HepG2 (cell line): ENCODE results near the gene ZNF451. TPM values are rescaled to one million over a fixed set of nuclear protein-coding genes. Genes with fewer than 3 reads are reported as not detected.
A peak's percentile ranks its signal among the peaks of the same experiment; 100 is the strongest.

Source experiments
- CAMTA2 ChIP-seq: sonication (generic); formaldehyde crosslinking; IDR thresholded peaks from 2 replicates; pipeline ENCODE4 v1.4.0; 2020; ENCODE audit warnings: mild to moderate bottlenecking, missing genetic modification reagents, borderline replicate concordance
- CBX1 ChIP-seq: IDR thresholded peaks from one replicate; pipeline ENCODE4 v1.6.1; 2016; ENCODE audit warnings: antibody characterized with exemption, low read depth
- CENPT ChIP-seq: sonication (generic); formaldehyde crosslinking; IDR thresholded peaks from 2 replicates; pipeline ENCODE4 v1.8.0; 2022; ENCODE audit warnings: low read depth, mild to moderate bottlenecking, moderate library complexity, missing genetic modification reagents
- CHCHD3 ChIP-seq: sonication (generic); formaldehyde crosslinking; IDR thresholded peaks from 2 replicates; pipeline ENCODE4 v1.8.0; 2022; ENCODE audit warnings: mild to moderate bottlenecking, missing genetic modification reagents, moderate library complexity
- HIVEP1 ChIP-seq: sonication (generic); formaldehyde crosslinking; IDR thresholded peaks from 2 replicates; pipeline ENCODE4 v1.4.0; 2020; ENCODE audit warnings: mild to moderate bottlenecking, missing genetic modification reagents
- MATR3 ChIP-seq: sonication (generic); formaldehyde crosslinking; IDR thresholded peaks from 2 replicates; pipeline ENCODE4 v1.4.0; 2020; ENCODE audit warnings: missing genetic modification reagents
- MBD4 ChIP-seq: IDR thresholded peaks from 2 replicates; pipeline ENCODE4 v1.6.1; 2012; ENCODE audit warnings: low read length, inconsistent platforms, borderline replicate concordance
- MYPOP ChIP-seq: sonication (generic); formaldehyde crosslinking; IDR thresholded peaks from 2 replicates; pipeline ENCODE4 v1.8.1; 2023; ENCODE audit warnings: mild to moderate bottlenecking, moderate library complexity, missing genetic modification reagents
- PHF5A ChIP-seq: IDR thresholded peaks from one replicate; pipeline ENCODE4 v1.6.1; 2018; ENCODE audit warnings: low read depth, missing genetic modification reagents; ENCODE audit not compliant: unreplicated experiment
- RAD51 ChIP-seq: fragments of 450-650 bp; IDR thresholded peaks from 2 replicates; pipeline ENCODE4 v1.6.1; 2016; ENCODE audit warnings: borderline replicate concordance
- SIX1 ChIP-seq: sonication (generic); formaldehyde crosslinking; IDR thresholded peaks from 2 replicates; pipeline ENCODE4 v1.4.0; 2020; ENCODE audit warnings: missing genetic modification reagents, borderline replicate concordance
- SMAD3 ChIP-seq: sonication (generic); formaldehyde crosslinking; IDR thresholded peaks from 2 replicates; pipeline ENCODE4 v1.4.0; 2020; ENCODE audit warnings: missing genetic modification reagents
- SOX6 ChIP-seq, 2 experiments: fragments of 450-650 bp in 1 of 2; sonication (generic) in 1 of 2; formaldehyde crosslinking in 1 of 2; IDR thresholded peaks; 2 replicates each; pipeline versions ENCODE4 v1.4.0 to v1.6.1; 2017 to 2020; ENCODE audit warnings: antibody characterized with exemption in 1 of 2, mild to moderate bottlenecking in 1 of 2, missing genetic modification reagents in 1 of 2
- SUZ12 ChIP-seq: fragments of 150-350 bp; IDR thresholded peaks from 2 replicates; pipeline ENCODE4 v1.6.1; 2014; ENCODE audit warnings: low read depth, low read length
- UBTF ChIP-seq: sonication (generic); formaldehyde crosslinking; IDR thresholded peaks from 2 replicates; pipeline ENCODE4 v1.4.0; 2020; ENCODE audit warnings: mild to moderate bottlenecking, missing genetic modification reagents
- XRCC5 ChIP-seq: fragments of 200-400 bp; formaldehyde crosslinking; optimal IDR thresholded peaks from 2 replicates; pipeline ENCODE3; 2017; ENCODE audit warnings: mild to moderate bottlenecking, low read length
- ZNF224 ChIP-seq: sonication (generic); formaldehyde crosslinking; IDR thresholded peaks from 2 replicates; pipeline ENCODE4 v1.5.0; 2020; ENCODE audit warnings: mild to moderate bottlenecking, missing genetic modification reagents
- ZNF282 ChIP-seq: fragments of 450-650 bp; IDR thresholded peaks from 2 replicates; pipeline ENCODE4 v1.6.1; 2018; ENCODE audit not compliant: partially characterized antibody
- ZNF367 ChIP-seq: sonication (generic); formaldehyde crosslinking; IDR thresholded peaks from 2 replicates; pipeline ENCODE4 v1.4.0; 2020; ENCODE audit warnings: missing genetic modification reagents, borderline replicate concordance
- ZNF432 ChIP-seq: sonication (generic); formaldehyde crosslinking; IDR thresholded peaks from 2 replicates; pipeline ENCODE4 v1.5.0; 2020; ENCODE audit warnings: missing genetic modification reagents, mild to moderate bottlenecking, borderline replicate concordance
- ZNF704 ChIP-seq: sonication (generic); formaldehyde crosslinking; IDR thresholded peaks from 2 replicates; pipeline ENCODE4 v1.8.1; 2023; ENCODE audit warnings: mild to moderate bottlenecking, inconsistent platforms, moderate library complexity, missing genetic modification reagents, borderline replicate concordance
- ZNF713 ChIP-seq: sonication (generic); formaldehyde crosslinking; IDR thresholded peaks from 2 replicates; pipeline ENCODE4 v1.4.0; 2020; ENCODE audit warnings: mild to moderate bottlenecking, missing genetic modification reagents
- ZNF879 ChIP-seq: sonication (generic); formaldehyde crosslinking; IDR thresholded peaks from 2 replicates; pipeline ENCODE4 v1.8.1; 2023; ENCODE audit warnings: missing genetic modification reagents
- ZSCAN5A ChIP-seq: sonication (generic); formaldehyde crosslinking; IDR thresholded peaks from 2 replicates; pipeline ENCODE4 v1.8.0; 2022; ENCODE audit warnings: mild to moderate bottlenecking, missing genetic modification reagents, borderline replicate concordance
- ZZZ3 ChIP-seq: sonication (generic); formaldehyde crosslinking; IDR thresholded peaks from 2 replicates; pipeline ENCODE4 v1.4.0; 2020; ENCODE audit warnings: missing genetic modification reagents, mild to moderate bottlenecking, borderline replicate concordance
- polyA plus RNA-seq, 8 experiments: library from polyadenylated mRNA; depleted of rRNA in 3 of 8; stranded (reverse) in 7 of 8; unstranded in 1 of 8; fragments of >200 nt; fragmentation: Illumina TruSeq in 4 of 8; extraction: Trizol in 4 of 8; gene quantifications; 2 replicates each; pipeline versions ENCODE4 v1.2.1 to v1.2.3, GENCODE V29; 2011 to 2016; ENCODE audit warnings: low read depth in 4 of 8, missing spikeins in 1 of 8, mixed read lengths in 1 of 8; ENCODE audit not compliant: insufficient read depth in 1 of 8
- total RNA-seq, 5 experiments: library from RNA; depleted of rRNA; stranded (reverse); fragments of >200 nt; fragmentation: Illumina TruSeq; extraction: Trizol; gene quantifications; 2 replicates each; pipeline ENCODE4 v1.2.3, GENCODE V29; 2016; ENCODE audit warnings: low read depth in 1 of 5

The ZNF451 gene
- total and polyA plus RNA-seq, 2 of the 13 experiments (the other 11 are each of a cell fraction or from before 2014, with no cell fraction given), result 32.1 to 65.7 TPM

- TF ChIP-seq ZNF713 (CRISPR knock-in tag) (no peak), MBD4 (no peak), CENPT (CRISPR knock-in tag) (no peak), ZNF704 (no peak), MATR3 (no peak), MYPOP (CRISPR knock-in tag) (peak; percentile 99), ZNF224 (no peak; the same call in 1 of the 2 replicates), ZZZ3 (CRISPR knock-in tag) (no peak), RAD51 (no peak), CHCHD3 (CRISPR knock-in tag) (no peak), PHF5A (CRISPR knock-in tag) (peak; percentile 85), SUZ12 (peak; percentile 91), SOX6 (IDR thresholded peaks at IDR 0.05) (no peak), SOX6 (CRISPR knock-in tag; IDR thresholded peaks at IDR 0.05) (peak; percentile 79), ZSCAN5A (CRISPR knock-in tag) (no peak; the same call in 1 of the 2 replicates), ZNF367 (CRISPR knock-in tag) (no peak), HIVEP1 (CRISPR knock-in tag) (peak; percentile 75), CBX1 (peak; percentile 29), UBTF (CRISPR knock-in tag) (peak; percentile 87), ZNF432 (CRISPR knock-in tag) (no peak), CAMTA2 (CRISPR knock-in tag) (no peak), SIX1 (CRISPR knock-in tag) (0 out of 2 replicates have a peak, but pooled peaks have one; percentile 28), SMAD3 (CRISPR knock-in tag) (no peak; the same call in 1 of the 2 replicates), ZNF282 (no peak), ZNF879 (CRISPR knock-in tag) (no peak), XRCC5 (peak; percentile 94)
These were observed at the start of gene ZNF451 (continued) for GRCh38 chr6:57089687-57090457.
